IPS DF 19.7 (cell line): ENCODE data around the gene PTGIR.

Experiments used
- DNase-seq: peaks from one replicate; pipeline ENCODE4 v3.0.0-alpha.2; 2013; ENCODE audit warnings: low read depth, low spot score

The PTGIR gene

DNA sequence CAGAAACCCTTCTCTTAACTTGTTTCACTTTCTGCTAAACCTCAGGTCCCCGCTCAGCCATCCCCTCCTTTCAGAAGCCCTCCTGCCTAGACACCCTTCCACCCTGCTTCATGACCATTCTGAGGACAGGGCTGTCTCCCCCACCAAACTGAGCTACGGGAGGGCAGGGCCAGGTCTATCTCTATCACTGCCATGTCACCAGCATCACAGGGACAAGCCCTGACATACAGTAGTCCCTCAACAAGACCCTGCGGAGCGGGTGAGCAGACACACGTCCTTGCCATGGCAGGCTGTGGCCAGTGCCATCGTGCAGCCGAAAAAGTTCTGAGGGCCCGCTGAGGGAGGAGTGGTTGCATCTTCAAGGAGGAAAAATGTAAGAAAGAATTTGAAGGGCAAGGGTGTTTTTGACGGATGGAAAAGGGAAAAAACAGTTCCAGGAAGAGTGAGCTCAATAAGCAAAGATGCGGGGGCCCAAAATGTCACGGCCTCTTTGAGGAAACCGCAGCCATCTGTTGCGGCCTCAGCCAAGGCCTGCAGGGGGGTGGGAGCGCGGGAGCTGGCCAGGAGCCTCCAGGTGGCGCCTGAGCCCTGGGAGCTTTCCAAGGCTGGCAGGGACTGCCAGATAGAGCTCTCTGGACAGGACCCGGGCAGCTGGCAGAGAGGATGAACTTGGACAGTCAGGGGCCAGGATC, 8.1 kb downstream of the PTGIR start:
- no peak for DNase-seq

DNA sequence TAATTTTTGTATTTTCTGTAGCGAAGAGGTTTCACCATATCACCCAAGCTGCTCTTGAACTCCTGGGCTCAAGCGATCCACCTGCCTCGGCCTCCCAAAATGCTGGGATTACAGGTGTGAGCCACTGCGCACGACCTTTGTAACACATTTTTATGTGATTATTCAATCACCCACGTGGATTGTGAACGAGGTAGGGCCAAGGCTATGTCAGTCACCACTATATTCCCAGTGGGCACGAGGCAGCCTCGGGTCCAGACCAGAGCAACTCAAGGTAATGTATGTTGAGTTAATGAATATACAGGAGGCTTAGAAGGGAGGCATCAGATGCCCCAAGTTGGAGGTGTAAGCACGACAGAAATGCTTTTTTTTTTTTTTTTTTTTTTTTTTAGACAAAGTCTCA, 8.9 kb downstream of the PTGIR start:
- no peak for DNase-seq

DNA sequence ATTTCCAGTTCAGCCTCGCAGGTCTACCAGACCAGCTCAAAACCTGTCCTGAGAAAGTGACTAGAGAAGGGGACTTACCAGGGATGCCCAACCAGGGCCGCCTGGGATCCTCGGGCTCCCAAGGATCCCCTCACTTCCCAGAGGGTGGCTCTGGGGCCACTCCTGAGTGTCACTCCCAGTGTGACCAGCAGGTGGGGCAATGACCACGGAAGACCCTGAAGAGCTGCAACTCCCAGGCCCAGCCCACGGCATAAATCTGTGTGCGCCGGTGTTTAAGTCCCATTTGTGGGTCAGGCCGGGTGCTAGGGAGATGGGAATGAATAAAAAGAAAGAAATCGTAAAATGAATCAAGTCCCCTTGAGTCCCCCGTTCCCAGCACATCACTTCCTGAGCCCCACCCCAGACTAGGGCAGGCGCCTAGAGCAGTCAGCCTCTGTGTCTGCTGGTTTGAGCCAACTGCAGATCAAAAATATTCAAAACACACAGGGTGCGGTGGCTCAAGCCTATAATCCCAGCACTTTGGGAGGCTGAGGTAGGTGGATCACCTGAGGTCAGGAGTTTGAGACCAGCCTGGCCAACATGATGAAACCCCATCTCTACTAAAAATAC, 10.7 kb downstream of the PTGIR start:
- DNase-seq, result no peak

DNA sequence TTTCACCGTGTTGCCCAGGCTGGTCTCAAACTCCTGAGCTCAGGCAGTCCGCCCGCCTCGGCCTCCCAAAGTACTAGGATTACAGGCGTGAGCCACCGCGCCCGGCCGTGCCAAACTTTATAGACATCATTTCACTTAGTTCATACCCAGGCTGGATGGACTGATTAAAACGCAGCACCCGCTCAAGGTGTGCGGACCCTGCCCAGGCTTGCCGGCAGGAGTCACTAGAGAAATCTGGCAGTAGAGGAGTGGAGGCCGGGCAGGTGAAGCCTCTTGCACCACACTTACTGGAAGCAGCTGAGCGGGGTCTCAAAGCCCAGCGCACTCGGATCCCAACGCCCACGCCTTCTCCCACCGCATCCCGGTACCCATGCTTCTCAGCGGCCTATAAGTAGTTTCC, 11.4 kb downstream of the PTGIR start:
- no peak for DNase-seq

DNA sequence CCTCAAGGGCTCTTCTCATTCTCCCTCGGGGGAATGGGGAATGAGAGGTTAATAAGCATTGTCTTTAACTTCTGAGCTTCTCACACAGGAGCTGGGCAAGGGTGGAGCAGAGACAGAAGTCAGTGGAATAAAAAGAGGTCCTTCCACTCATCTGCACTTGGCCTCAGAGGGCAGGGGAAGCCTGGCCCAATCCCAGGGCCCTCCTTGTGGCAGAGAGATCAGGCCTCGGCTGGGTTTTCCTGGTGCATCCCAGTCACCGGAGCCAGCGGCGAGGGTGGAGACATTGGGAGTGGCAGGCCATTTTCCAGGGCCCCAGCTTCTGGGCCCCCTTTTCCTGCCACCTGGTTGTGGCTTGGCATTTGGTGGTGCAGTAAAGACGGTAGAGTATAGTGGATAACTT, 13.1 kb downstream of the PTGIR start:
- DNase-seq, result no peak

DNA sequence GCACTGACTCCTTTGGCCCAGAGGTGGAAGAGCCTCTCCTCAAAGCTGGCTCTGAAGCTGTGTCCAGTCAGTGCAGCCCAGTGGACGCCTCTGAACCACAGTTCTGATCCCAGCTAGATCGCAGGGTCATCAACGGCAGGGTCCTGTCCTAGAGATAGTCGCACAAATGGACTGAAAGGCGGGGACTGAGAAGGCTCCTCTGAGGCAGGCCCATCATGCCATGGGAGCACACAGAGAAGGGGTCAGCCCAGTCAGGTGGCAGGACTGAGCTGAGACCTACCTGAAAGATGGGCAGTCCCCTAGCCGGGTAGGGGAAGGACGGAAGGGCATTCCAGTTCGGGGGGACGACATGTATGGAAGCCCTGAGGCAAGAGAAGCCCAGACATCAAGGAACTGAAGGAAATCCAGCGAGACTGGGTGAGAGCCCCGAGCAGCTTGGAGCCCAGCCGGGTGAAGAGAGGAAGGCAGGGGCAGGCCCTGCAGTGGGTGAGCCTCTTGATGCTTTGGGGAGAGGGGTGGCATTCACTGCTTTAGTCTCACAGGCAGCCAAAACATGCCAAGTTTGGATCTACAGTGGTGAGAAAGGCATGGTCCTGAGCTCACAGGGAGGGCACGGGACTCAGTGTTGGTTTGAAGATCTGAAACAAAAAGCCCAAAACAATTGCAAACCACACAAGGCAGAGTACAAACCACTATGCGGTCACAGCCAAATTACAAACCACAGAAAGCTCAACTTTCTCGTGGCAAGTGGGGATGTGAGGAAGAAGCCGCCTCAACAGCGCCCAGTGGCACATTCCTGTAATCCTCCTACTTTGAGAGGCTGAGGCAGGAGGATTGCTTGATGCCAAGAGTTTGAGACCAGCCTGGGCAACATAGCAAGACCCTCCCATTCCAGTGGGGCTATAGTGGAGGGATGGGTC, 13.8 kb downstream of the PTGIR start:
- no peak for DNase-seq

DNA sequence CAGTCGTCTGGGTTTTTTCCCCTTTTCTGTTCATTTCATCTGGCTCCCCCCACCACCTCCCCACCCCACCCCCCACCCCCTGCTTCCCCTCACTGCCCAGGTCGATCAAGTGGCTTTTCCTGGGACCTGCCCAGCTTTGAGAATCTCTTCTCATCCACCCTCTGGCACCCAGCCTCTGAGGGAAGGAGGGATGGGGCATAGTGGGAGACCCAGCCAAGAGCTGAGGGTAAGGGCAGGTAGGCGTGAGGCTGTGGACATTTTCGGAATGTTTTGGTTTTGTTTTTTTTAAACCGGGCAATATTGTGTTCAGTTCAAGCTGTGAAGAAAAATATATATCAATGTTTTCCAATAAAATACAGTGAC, 14.5 kb downstream of the PTGIR start:
- no peak for DNase-seq

DNA sequence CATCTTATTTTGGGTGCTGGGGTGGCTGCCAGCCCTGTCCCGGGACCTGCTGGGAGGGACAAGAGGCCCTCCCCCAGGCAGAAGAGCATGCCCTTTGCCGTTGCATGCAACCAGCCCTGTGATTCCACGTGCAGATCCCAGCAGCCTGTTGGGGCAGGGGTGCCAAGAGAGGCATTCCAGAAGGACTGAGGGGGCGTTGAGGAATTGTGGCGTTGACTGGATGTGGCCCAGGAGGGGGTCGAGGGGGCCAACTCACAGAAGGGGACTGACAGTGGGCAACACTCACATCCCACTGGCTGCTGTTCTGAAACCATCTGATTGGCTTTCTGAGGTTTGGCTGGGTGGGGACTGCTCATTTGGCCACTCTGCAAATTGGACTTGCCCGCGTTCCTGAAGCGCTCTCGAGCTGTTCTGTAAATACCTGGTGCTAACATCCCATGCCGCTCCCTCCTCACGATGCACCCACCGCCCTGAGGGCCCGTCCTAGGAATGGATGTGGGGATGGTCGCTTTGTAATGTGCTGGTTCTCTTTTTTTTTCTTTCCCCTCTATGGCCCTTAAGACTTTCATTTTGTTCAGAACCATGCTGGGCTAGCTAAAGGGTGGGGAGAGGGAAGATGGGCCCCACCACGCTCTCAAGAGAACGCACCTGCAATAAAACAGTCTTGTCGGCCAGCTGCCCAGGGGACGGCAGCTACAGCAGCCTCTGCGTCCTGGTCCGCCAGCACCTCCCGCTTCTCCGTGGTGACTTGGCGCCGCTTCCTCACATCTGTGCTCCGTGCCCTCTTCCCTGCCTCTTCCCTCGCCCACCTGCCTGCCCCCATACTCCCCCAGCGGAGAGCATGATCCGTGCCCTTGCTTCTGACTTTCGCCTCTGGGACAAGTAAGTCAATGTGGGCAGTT, 15.1 kb downstream of the PTGIR start:
- DNase-seq, result no peak

DNA sequence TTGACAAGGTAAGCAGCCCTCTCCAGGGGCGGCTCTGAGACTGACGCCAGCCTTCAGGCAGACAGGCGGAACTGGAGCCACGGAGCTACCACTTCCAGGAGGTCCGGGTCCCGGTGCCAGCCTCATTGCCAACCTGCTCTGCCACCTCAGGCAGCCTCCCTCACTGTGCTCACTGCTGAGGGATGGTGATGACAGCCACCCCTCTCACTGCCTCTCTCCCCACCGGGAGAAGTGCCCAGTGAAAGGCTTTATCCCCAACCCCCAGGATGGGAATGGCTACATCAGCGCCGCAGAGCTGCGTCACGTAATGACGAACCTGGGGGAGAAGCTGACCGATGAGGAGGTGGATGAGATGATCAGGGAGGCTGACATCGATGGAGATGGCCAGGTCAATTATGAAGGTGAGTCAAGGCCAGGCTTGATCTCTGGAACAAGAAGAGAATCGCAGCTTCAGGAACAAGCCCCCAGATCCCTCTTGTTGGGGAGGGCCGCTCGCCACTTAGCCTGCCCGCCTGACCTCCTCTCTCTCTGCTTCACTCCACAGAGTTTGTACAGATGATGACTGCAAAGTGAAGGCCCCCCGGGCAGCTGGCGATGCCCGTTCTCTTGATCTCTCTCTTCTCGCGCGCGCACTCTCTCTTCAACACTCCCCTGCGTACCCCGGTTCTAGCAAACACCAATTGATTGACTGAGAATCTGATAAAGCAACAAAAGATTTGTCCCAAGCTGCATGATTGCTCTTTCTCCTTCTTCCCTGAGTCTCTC, 16.1 kb downstream of the PTGIR start:
- no peak for DNase-seq

DNA sequence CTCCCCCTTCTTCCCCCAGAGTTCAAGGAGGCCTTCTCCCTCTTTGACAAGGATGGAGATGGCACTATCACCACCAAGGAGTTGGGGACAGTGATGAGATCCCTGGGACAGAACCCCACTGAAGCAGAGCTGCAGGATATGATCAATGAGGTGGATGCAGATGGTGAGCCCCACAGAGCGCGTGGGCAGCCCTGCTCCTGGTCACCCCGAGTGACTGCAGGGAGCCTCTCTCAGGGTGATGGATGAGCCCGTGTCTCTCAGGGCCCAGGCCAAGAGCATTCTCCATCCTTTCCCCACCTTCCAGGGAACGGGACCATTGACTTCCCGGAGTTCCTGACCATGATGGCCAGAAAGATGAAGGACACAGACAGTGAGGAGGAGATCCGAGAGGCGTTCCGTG, 16.7 kb downstream of the PTGIR start:
- DNase-seq, result no peak

DNA sequence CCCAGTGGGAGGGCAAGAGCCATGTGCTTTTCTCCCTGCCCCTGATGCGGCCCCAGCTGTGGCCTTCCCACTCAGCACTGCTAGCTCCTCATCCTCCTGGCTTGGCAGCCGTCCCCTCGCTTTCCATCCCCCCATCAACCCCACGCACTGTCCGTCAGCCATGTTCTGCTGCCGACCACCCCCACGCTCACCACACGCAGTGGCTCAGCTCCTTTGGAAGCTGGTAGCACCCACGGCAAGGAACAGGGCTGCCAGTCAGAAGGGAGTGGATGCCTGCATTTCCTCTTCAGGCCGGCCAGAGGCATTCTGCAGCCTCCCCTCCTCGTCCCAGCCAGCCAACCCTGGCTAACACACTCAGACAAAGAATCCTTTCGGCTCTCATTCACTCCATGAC, 17.4 kb downstream of the PTGIR start:
- DNase-seq, result no peak

GRCh38 chr19:46606681-46607447, 18.0 kb downstream of the PTGIR start:
- DNase-seq, result no peak

- no peak for DNase-seq
Observed at GRCh38 chr19:46606019-46606418, 18.9 kb downstream of the PTGIR start.

- DNase-seq, result no peak
Observed at GRCh38 chr19:46605356-46605821, 19.5 kb downstream of the PTGIR start.

GRCh38 chr19:46604781-46605355, 20.0 kb downstream of the PTGIR start:
- no peak for DNase-seq

DNA sequence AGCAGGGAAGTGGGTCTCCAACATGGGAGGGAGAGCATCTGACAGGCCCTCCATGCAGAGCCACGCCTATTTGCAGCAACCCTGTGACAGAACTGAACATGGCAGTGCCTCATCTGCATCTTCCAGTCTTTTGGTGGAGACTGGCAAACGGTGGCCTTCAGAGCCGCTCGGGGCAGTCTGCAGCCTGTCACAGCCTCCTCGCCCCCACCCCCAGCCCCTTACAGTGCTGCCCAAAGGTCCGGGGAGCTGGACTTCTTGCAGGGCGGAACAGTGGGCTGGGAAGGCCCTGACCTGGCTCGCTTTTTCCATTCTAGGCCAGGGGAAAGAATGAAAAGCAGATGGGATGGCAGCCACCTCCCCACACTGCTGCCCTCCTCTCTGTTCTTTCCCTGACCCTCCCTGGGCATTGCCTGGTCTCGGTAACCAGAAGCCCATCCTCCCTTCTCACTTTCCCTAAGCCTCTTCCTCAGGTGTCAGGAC, 21.1 kb downstream of the PTGIR start:
- no peak for DNase-seq

GRCh38 chr19:46603195-46603637, 21.7 kb downstream of the PTGIR start:
- DNase-seq, result no peak

DNA sequence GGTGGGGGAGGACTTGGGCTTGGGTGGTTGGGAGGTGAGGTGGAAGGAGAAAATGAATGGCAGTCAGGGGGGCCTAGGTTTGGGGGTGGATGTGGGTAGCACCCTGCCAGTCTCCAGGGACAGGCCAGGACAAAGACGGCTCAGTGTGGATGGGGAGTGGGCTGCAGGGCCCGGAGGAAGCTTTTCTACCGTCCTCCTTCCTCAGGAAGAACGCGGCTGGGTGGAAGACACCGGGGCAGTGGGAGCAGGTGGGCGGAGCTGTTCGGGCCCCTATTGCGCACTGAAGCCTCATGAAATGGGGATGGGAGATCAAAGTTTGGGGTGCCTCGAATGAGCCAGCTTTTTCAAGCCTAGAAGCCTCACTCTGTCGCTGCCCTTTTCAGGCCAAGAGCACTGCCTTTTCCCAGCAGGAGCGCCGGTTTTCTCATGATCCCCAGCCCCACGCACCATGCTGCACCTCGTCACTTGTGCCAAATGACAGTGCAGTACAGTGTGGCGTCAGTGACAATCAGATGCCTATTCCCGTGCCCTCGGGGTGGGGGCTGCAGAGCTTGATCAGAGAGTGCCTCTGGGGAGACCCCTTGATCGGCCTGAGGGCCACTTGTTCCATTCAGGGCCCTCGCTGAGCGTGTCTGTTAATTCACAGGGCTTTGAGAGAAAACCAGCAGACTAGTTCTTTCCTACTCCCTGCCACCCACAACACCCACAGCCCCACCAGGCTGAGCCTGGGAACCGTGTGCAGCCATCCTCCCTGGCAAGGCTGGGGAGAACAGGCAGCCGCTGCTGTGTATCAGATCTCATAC, 22.3 kb downstream of the PTGIR start:
- DNase-seq, result no peak
